HCT116 (cell line): ENCODE measurements around the gene DMD.

Experiments used
- CBX3 ChIP-seq: IDR thresholded peaks from 2 replicates; pipeline ENCODE4 v1.6.1; 2012; ENCODE audit warnings: low read depth
- ELF1 ChIP-seq: IDR thresholded peaks from 2 replicates; pipeline ENCODE4 v1.6.1; 2012; ENCODE audit warnings: low read depth, borderline replicate concordance
- EZH2 ChIP-seq: fragments of 200-600 bp; sonication (generic); IDR thresholded peaks from 2 replicates; pipeline ENCODE4 v1.6.1; 2017; ENCODE audit warnings: antibody characterized with exemption, mixed run types
- POLR2A ChIP-seq: IDR thresholded peaks from 2 replicates; pipeline ENCODE4 v1.7.0; 2011; ENCODE audit warnings: borderline replicate concordance; ENCODE audit not compliant: insufficient read depth, insufficient read length; ENCODE audit errors: extremely low read depth
- POLR2AphosphoS5 ChIP-seq: IDR thresholded peaks from 2 replicates; pipeline ENCODE4 v1.6.1; 2011; ENCODE audit warnings: mild to moderate bottlenecking, low read depth, low read length, moderate library complexity
- RAD21 ChIP-seq: IDR thresholded peaks from 2 replicates; pipeline ENCODE4 v1.6.1; 2012; ENCODE audit warnings: low read depth, mild to moderate bottlenecking
- SP1 ChIP-seq: IDR thresholded peaks from 2 replicates; pipeline ENCODE4 v1.6.1; 2012; ENCODE audit warnings: low read depth
- TCF7L2 ChIP-seq: IDR thresholded peaks from 2 replicates; pipeline ENCODE4 v1.7.0; 2011; ENCODE audit warnings: borderline replicate concordance, inconsistent platforms; ENCODE audit not compliant: insufficient read depth, insufficient read length; ENCODE audit errors: extremely low read depth
- ZNF274 ChIP-seq: fragments of 200-500 bp; sonication (Bioruptor generic); IDR thresholded peaks from 2 replicates; pipeline ENCODE4 v1.6.1; 2014; ENCODE audit warnings: mild to moderate bottlenecking, low read depth, low read length, inconsistent platforms
- TF ChIP-seq, protein P1 (sequence below), 3 experiments: fragments of 200-600 bp in 1 of 3; sonication (generic) in 1 of 3; IDR thresholded peaks in 2 of 3; conservative IDR thresholded peaks in 1 of 3; 2 replicates each; pipeline ENCODE4 v1.5.1; 2012 to 2017; ENCODE audit warnings: low read depth in 2 of 3, low read length in 2 of 3, antibody characterized with exemption in 1 of 3, borderline replicate concordance in 1 of 3, control low read depth in 1 of 3, mild to moderate bottlenecking in 1 of 3, mixed read lengths in 1 of 3, mixed run types in 1 of 3, moderate library complexity in 1 of 3; ENCODE audit not compliant: insufficient read depth in 1 of 3

DNA sequence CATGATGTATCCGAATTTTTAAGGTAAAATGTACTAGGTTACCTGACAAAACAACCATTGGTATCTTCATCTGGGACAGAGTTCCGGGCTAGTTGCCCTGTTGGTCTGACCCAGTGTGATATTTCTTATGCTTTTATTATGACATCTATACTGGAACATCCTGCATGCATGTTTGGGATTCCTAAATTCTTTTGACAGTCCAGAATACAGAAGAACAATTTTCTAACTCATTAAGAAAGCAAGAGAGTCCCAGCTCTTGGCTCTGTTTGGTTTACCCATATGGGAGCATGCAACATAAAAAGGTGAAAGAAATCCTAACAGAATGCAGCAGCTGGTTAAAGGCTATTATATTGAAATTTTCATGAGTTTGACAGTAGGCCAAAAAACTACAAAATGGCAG, 1891.8 kb downstream of the DMD start:
- no peak for TF ChIP-seq POLR2AphosphoS5
- TF ChIP-seq, protein P1, sequence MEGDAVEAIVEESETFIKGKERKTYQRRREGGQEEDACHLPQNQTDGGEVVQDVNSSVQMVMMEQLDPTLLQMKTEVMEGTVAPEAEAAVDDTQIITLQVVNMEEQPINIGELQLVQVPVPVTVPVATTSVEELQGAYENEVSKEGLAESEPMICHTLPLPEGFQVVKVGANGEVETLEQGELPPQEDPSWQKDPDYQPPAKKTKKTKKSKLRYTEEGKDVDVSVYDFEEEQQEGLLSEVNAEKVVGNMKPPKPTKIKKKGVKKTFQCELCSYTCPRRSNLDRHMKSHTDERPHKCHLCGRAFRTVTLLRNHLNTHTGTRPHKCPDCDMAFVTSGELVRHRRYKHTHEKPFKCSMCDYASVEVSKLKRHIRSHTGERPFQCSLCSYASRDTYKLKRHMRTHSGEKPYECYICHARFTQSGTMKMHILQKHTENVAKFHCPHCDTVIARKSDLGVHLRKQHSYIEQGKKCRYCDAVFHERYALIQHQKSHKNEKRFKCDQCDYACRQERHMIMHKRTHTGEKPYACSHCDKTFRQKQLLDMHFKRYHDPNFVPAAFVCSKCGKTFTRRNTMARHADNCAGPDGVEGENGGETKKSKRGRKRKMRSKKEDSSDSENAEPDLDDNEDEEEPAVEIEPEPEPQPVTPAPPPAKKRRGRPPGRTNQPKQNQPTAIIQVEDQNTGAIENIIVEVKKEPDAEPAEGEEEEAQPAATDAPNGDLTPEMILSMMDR (IDR thresholded peaks at IDR 0.05 in 2 of 3, conservative IDR thresholded peaks at IDR 0.05 in 1 of 3; ENCODE audit: borderline replicate concordance in 1 of 3, insufficient read depth in 1 of 3, low read depth in 2 of 3, low read length in 2 of 3) = no peak
- no peak for TF ChIP-seq SP1
- TF ChIP-seq ELF1 = no peak
- TF ChIP-seq EZH2 = no peak
- TF ChIP-seq RAD21 = no peak
- TF ChIP-seq POLR2A = no peak
- no peak for TF ChIP-seq ZNF274
- TF ChIP-seq CBX3 = no peak
- TF ChIP-seq TCF7L2 = no peak
